HepG2 (cell line): ENCODE results near the gene MAPRE3. TPM values are rescaled to one million over a fixed set of nuclear protein-coding genes. Genes with fewer than 3 reads are reported as not detected.

Source experiments
- CC2D1A ChIP-seq: sonication (generic); formaldehyde crosslinking; IDR thresholded peaks from 2 replicates; pipeline ENCODE4 v1.8.1; 2023; ENCODE audit warnings: mild to moderate bottlenecking, missing genetic modification reagents
- DRAP1 ChIP-seq: IDR thresholded peaks from 2 replicates; pipeline ENCODE4 v1.6.1; 2016; ENCODE audit warnings: missing genetic modification reagents, missing compliant biosample characterization
- EED ChIP-seq: sonication (generic); formaldehyde crosslinking; IDR thresholded peaks from 2 replicates; pipeline ENCODE4 v1.5.0; 2020; ENCODE audit warnings: mild to moderate bottlenecking, missing genetic modification reagents
- FOSL2 ChIP-seq: sonication (generic); formaldehyde crosslinking; IDR thresholded peaks from 2 replicates; pipeline ENCODE4 v1.4.0; 2020; ENCODE audit warnings: missing genetic modification reagents
- GPN1 ChIP-seq: sonication (generic); formaldehyde crosslinking; IDR thresholded peaks from 2 replicates; pipeline ENCODE4 v1.5.1; 2020; ENCODE audit warnings: missing genetic modification reagents, borderline replicate concordance
- NCOR1 ChIP-seq: fragments of 200-600 bp; sonication (generic); IDR thresholded peaks from 2 replicates; pipeline ENCODE4 v1.7.0; 2017; ENCODE audit warnings: antibody characterized with exemption, low read length, borderline replicate concordance
- NR0B2 ChIP-seq: sonication (generic); formaldehyde crosslinking; IDR thresholded peaks from 2 replicates; pipeline ENCODE4 v1.4.0; 2020; ENCODE audit warnings: mild to moderate bottlenecking, missing genetic modification reagents
- PHF8 ChIP-seq: sonication (generic); formaldehyde crosslinking; IDR thresholded peaks from 2 replicates; pipeline ENCODE4 v1.5.0; 2020; ENCODE audit warnings: missing genetic modification reagents
- SIN3A ChIP-seq: IDR thresholded peaks from 2 replicates; pipeline ENCODE4 v1.6.1; 2011; ENCODE audit warnings: low read depth, mild to moderate bottlenecking, control low read depth, low read length, borderline replicate concordance
- TARDBP ChIP-seq: sonication (generic); formaldehyde crosslinking; IDR thresholded peaks from 2 replicates; pipeline ENCODE4 v1.8.0; 2022; ENCODE audit warnings: mild to moderate bottlenecking, missing genetic modification reagents
- TBX2 ChIP-seq: sonication (generic); formaldehyde crosslinking; IDR thresholded peaks from 2 replicates; pipeline ENCODE4 v1.5.0; 2020; ENCODE audit warnings: missing genetic modification reagents, mild to moderate bottlenecking, borderline replicate concordance
- TIGD3 ChIP-seq: sonication (generic); formaldehyde crosslinking; IDR thresholded peaks from 2 replicates; pipeline ENCODE4 v1.5.1; 2020; ENCODE audit warnings: mild to moderate bottlenecking, missing genetic modification reagents, borderline replicate concordance
- USF2 ChIP-seq, 2 experiments: sonication (generic) in 1 of 2; formaldehyde crosslinking in 1 of 2; IDR thresholded peaks; 2 replicates each; pipeline versions ENCODE4 v1.5.1 to v1.6.1; 2011 to 2020; ENCODE audit warnings: borderline replicate concordance in 1 of 2, low read depth in 1 of 2, low read length in 1 of 2, mild to moderate bottlenecking in 1 of 2, missing genetic modification reagents in 1 of 2, moderate library complexity in 1 of 2
- ZNF138 ChIP-seq: sonication (generic); formaldehyde crosslinking; IDR thresholded peaks from 2 replicates; pipeline ENCODE4 v1.5.0; 2020; ENCODE audit warnings: mild to moderate bottlenecking, low read depth, missing genetic modification reagents
- ZNF317 ChIP-seq: sonication (generic); formaldehyde crosslinking; IDR thresholded peaks from 2 replicates; pipeline ENCODE4 v1.5.0; 2020; ENCODE audit warnings: mild to moderate bottlenecking, missing genetic modification reagents
- ZNF337 ChIP-seq: sonication (generic); formaldehyde crosslinking; IDR thresholded peaks from 2 replicates; pipeline ENCODE4 v1.5.1; 2020; ENCODE audit warnings: missing genetic modification reagents, low read depth, mild to moderate bottlenecking, borderline replicate concordance
- ZNF556 ChIP-seq: sonication (generic); formaldehyde crosslinking; IDR thresholded peaks from 2 replicates; pipeline ENCODE4 v1.4.0; 2020; ENCODE audit warnings: mild to moderate bottlenecking, missing genetic modification reagents, borderline replicate concordance
- ZNF747 ChIP-seq: sonication (generic); formaldehyde crosslinking; IDR thresholded peaks from 2 replicates; pipeline ENCODE4 v1.8.1; 2023; ENCODE audit warnings: missing genetic modification reagents, mild to moderate bottlenecking, borderline replicate concordance
- ZNF878 ChIP-seq: sonication (generic); formaldehyde crosslinking; IDR thresholded peaks from 2 replicates; pipeline ENCODE4 v1.8.1; 2023; ENCODE audit warnings: mild to moderate bottlenecking, missing genetic modification reagents, moderate library complexity
- ZNF883 ChIP-seq: sonication (generic); formaldehyde crosslinking; IDR thresholded peaks from 2 replicates; pipeline ENCODE4 v1.5.1; 2020; ENCODE audit warnings: mild to moderate bottlenecking, missing genetic modification reagents; ENCODE audit errors: not compliant biosample characterization
- polyA plus RNA-seq, 8 experiments: library from polyadenylated mRNA; depleted of rRNA in 3 of 8; stranded (reverse) in 7 of 8; unstranded in 1 of 8; fragments of >200 nt; fragmentation: Illumina TruSeq in 4 of 8; extraction: Trizol in 4 of 8; gene quantifications; 2 replicates each; pipeline versions ENCODE4 v1.2.1 to v1.2.3, GENCODE V29; 2011 to 2016; ENCODE audit warnings: low read depth in 4 of 8, missing spikeins in 1 of 8, mixed read lengths in 1 of 8; ENCODE audit not compliant: insufficient read depth in 1 of 8
- total RNA-seq, 5 experiments: library from RNA; depleted of rRNA; stranded (reverse); fragments of >200 nt; fragmentation: Illumina TruSeq; extraction: Trizol; gene quantifications; 2 replicates each; pipeline ENCODE4 v1.2.3, GENCODE V29; 2016; ENCODE audit warnings: low read depth in 1 of 5
- TF ChIP-seq, protein P1 (sequence below): sonication (generic); formaldehyde crosslinking; IDR thresholded peaks from 2 replicates; pipeline ENCODE4 v1.5.0; 2020; ENCODE audit warnings: mild to moderate bottlenecking, missing genetic modification reagents

Gene MAPRE3
- total and polyA plus RNA-seq, 2 of the 13 experiments (the other 11 are each of a cell fraction or from before 2014, with no cell fraction given): 0.31 to 0.91 TPM

DNA sequence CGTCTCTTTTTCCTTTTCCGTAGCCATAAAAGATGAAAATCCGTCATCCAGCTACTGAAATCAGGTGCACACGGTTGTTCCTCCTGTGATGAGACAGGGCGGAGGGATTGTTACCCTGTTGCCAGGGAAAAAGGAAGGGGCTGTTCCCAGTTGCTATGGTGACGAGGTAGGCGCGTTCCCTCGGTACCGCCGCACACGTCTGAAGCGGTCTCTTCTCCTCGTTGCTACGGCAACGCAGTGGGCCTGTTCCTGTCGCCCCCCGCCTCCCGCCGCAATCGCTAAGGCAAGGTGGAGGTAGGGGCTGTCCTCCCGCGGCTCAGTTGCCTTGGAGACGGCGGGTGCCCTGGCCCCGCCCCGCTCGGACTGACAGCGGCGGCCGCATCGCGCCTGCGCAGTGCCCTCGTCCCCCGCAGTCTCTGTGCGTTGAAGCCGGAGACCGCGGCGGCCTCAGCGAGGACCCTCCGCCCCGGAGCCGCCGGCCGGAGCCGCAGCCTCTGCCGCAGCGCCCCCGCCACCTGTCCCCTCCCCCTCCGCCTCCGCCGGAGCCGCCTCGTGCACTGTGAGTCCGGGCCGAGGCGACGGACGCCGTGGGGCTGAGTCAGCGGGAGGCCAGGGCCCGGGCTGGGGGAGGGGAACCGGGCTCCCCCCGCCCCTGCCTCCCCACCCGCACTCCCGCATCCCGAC lies at the start of gene MAPRE3 (continued):
- TF ChIP-seq, protein P1, sequence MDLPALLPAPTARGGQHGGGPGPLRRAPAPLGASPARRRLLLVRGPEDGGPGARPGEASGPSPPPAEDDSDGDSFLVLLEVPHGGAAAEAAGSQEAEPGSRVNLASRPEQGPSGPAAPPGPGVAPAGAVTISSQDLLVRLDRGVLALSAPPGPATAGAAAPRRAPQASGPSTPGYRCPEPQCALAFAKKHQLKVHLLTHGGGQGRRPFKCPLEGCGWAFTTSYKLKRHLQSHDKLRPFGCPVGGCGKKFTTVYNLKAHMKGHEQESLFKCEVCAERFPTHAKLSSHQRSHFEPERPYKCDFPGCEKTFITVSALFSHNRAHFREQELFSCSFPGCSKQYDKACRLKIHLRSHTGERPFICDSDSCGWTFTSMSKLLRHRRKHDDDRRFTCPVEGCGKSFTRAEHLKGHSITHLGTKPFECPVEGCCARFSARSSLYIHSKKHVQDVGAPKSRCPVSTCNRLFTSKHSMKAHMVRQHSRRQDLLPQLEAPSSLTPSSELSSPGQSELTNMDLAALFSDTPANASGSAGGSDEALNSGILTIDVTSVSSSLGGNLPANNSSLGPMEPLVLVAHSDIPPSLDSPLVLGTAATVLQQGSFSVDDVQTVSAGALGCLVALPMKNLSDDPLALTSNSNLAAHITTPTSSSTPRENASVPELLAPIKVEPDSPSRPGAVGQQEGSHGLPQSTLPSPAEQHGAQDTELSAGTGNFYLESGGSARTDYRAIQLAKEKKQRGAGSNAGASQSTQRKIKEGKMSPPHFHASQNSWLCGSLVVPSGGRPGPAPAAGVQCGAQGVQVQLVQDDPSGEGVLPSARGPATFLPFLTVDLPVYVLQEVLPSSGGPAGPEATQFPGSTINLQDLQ (CRISPR knock-in tag): no peak
- TF ChIP-seq ZNF138 (CRISPR knock-in tag) (0 out of 2 replicates have a peak, but pooled peaks have one; percentile 50), SIN3A (peak; percentile 37; the same call in 1 of the 2 replicates), TBX2 (CRISPR knock-in tag) (0 out of 2 replicates have a peak, but pooled peaks have one; percentile 9), FOSL2 (CRISPR knock-in tag) (peak; percentile 43), TARDBP (CRISPR knock-in tag) (no peak), NR0B2 (CRISPR knock-in tag) (no peak), ZNF883 (CRISPR knock-in tag) (no peak), ZNF878 (no peak), ZNF747 (no peak), USF2 (IDR thresholded peaks at IDR 0.05; ENCODE audit: low read depth, low read length) (no peak), USF2 (CRISPR knock-in tag; IDR thresholded peaks at IDR 0.05; ENCODE audit: borderline replicate concordance) (no peak), DRAP1 (CRISPR knock-in tag) (no peak), PHF8 (CRISPR knock-in tag) (peak; percentile 53; the same call in 1 of the 2 replicates), CC2D1A (no peak), ZNF556 (no peak), NCOR1 (no peak), ZNF337 (no peak), EED (0 out of 2 replicates have a peak, but pooled peaks have one; percentile 17), ZNF317 (CRISPR knock-in tag) (no peak), GPN1 (CRISPR knock-in tag) (no peak), TIGD3 (CRISPR knock-in tag) (no peak)
